Kidney tubule cell (primary cell): ENCODE data around the gene CROCC.
"Not testable (repeated sequence)": the region's sequence is repeated elsewhere in the genome, so short reads cannot be mapped to it uniquely, and the experiment has no call there.

Experiments used
- DNase-seq: peaks from one replicate; pipeline ENCODE4 v3.0.0-alpha.2; 2018; ENCODE audit warnings: low spot score

Gene CROCC

DNA sequence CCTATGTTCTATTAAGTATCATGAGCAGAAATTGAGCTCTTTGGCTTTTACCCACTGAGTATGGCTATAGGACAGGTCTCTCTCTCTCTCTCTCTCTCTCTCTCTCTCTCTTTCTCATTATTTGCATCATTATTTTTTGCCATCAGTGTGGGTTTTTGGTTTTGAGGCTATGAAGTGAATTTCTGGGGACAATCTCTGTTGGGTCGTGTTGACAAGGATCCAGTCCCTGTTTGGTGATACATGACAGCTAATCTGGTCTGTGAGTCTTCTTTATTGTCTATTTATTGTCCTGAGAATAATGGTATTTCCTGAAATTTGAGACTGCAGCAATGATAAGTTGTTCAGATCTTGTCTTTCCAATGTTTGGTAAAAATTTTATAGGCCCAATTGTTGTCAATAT lies 24.1 kb upstream of the CROCC start:
- DNase-seq = not testable (repeated sequence)

DNA sequence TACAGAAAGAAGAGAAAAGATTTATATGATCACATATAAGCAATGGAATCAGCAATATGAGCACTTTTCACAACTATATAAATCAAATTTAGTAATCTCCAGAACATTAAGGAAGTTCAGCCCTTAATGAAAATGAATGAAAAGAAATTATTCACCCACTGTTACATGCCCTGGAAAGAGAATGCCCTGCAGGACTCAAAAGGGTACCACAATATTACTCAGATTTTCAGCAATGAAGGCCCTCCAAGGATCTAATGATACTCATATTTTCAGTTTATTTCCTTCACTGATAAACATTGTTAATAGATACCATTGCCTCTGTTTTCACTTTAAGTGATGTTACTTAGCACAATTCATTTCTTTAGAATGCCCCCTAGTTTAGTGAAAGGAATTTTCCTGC lies 23.4 kb upstream of the CROCC start:
- DNase-seq = not testable (repeated sequence)

DNA sequence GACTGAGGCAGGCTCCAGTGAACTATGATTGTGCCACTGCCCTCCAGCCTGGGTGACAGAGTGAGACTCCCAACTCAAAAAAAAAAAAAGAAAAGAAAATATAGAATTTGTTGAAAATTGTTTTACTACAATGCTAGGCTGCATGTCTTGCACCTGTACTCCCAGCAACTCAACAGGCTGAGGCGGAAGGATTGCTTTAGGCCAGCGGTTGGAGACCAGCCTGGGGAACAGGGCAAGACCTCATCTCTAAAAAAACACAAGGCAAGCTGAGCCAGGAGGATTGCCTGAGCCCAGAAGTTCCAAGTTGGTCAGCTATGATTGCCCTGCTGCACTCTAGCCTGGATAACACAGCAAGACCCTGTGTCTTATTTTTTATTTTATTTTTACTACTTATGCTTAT lies 22.7 kb upstream of the CROCC start:
- DNase-seq = not testable (repeated sequence)

DNA sequence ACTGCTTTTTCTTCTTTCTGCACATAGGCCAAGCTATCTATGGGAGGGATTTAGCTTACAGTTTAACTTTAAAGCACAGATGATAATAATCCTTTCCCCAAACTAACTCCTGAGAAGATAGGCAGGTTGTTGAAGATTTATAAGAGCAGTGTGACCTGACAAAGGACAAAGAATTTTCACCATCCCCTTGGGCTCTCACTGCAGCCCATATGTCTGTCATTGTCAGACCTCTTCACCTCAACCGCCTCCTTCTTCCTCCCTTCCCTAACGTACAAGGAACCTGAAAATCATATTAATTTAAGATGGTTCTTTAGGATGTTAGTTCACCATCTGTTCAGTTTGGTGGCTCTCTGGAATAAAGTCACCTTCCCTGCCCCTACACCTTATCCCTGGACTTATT lies 21.0 kb upstream of the CROCC start:
- DNase-seq = no peak

DNA sequence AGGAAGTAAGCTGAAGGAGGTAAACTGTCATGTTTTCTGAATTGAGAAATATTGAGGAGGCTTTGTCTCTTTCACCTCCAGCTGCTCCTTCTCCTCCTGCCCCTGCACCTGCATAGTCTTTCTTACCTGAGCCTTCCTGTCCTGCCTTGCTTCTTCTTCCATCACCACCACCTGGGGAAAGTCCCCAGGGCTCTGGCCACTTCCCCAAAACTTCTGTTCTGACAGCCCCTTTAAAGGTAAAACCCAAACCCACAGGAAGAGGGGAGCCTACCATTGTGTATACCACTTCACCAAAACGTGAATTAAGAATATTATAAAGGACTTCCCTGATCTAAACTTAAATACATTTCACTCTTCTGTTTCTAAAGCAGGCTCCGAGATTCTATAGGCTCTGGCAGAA lies 20.4 kb upstream of the CROCC start:
- not testable (repeated sequence) for DNase-seq

DNA sequence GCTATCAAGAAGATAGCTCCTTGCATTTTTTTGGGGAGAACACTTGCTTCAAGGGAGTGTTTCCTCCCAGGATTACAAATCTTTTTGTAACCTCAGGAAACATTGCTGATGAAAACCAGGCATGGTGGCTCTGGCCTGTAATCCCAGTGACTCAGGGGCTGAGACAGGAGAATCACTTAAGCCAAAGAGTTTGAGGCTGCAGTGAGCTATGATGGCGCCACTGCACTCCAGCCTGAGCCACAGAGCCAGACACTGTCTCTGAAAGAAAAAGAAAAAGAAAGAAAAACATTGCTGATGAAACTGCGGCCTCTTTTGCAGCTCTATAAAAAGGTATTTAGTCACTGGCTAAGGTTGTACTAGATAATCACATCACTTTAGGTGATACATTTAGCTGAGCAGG lies 18.7 kb upstream of the CROCC start:
- peak; percentile 66 for DNase-seq

DNA sequence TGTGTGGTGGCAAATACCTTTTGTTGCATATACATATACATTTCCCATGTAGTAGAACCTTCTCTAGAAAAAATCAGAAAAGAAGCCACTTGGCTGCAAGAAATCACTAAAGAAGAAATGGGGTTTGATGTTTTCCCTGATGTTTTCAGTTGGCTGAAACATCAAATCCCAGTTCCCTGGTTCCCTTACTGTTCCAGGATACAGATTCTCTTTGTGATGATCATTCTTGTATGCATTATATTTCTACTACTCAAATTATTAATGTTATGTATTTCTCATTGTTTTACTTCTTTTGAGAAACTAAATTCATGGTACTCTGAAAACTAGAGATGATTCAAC lies 18.3 kb upstream of the CROCC start:
- no peak for DNase-seq

DNA sequence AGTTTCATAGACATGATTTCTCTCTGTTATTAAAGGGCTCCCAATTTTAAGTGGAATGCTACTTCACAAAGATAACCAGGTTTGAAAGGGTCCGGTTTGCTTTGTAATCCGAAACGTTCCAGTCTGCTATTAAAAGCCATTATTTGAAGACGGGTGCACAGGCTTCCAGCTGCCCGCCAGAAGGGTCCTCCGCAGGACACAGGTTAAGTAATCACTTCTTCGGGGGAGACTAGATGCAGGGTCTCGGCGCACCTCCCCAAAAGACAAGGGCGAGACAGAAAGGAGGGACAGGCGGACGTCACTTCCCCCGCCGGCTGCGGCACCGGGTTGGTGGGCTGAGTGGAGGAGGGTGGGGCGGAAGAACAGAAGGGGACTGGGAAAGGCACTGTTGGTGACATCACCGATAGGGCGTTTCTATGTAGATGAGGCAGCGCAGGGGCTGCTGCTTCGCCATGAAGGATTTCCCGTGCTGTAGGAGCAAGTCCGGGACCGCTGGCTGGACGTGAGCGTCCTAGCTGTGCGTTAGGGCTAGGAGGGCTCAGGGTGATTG lies 17.1 kb upstream of the CROCC start:
- DNase-seq = peak; percentile 96

DNA sequence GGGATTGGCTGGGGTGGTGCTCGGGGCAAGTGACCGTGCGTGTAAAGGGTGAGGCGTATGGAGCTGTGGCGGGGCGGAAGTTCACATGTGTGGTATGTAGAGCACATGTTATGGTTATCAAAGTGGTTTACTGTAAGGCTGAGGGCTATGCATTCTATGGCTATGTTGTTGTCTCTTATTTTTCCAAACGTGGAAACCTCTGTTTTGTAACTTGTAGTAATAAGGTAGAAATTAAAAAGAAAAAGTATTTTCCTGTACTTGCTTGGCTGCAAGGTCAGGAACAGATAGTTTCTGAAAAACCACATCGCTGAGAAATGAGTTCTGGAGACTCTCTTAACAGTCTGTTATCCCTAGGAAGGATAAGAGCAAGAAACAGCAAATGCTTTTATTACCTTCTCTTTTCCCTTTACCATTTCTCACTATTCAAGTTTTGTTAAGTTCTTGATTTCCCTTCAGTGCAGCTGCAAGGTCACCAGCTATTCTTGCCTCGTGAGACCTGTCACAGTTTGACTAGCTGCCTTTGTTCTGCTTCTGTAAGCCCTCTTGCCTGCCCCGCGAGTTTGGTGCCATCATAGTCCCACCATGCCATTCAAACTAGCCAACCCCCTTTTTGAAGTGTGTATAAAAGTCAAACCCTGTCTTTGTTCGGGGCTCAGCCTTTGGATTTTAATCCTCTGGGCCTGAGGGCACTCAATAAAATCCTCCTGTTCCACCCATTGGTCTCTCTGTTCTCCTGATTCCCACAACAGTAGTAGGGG lies 16.4 kb upstream of the CROCC start:
- DNase-seq = peak; percentile 90

DNA sequence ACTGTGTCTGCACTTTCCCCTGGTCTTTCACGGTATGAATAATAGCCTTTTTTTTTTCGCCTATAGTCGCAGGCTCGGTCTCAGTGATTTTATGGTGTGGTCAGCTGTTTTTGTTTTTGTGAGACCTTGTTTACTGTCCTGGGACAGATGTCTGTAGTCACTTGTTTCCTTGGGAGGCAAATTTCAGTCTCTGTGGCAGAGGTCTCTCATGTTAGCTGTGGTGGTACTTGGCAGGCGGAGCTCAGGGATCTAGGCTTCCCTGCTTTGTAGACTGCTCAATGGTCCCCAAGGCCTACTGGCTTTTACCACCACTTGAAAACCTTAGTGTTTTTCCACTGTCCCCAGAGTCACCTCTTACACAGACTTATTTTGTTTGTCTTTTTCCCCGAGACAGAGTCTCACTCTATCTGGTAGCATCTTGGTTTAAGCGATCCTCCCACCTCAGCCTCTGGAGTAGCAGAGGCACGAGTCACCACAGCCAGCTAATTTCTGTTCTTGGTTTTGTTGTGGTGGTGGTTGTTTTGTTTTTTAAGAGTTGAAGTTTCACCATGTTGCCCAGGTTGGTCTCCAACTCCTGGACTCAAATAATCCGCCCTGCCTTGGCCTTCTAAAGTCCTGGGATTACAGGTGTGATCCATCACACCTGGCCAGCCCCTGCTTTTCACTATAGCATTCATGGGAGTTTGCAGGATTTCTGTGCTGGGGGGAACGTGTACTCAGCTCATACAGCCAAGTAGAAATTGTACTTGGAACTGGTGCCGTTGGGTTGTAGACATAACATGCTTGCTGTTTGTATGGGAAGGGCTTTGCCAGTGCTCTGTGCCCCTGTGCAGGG lies 15.6 kb upstream of the CROCC start:
- DNase-seq = peak; percentile 49

DNA sequence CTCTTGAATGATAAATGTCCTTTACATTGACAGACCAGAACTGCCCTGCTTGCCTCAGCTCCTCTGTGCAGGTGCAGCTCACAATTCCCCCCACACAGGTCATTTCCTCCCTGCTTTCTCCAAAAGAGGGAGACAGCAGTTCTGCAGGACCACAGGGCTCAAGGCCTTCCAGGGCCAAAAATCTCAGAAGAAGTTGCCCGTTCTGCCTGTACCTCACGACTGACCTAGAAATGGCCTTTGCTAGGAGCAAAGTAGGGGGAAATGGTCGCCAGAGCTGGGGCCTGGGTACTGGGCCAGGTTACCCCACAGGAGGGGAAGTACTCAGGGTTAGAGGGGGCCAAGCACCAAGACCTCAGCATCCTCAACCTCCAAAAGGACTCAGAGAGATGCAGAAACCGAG lies 14.9 kb upstream of the CROCC start:
- DNase-seq = no peak

DNA sequence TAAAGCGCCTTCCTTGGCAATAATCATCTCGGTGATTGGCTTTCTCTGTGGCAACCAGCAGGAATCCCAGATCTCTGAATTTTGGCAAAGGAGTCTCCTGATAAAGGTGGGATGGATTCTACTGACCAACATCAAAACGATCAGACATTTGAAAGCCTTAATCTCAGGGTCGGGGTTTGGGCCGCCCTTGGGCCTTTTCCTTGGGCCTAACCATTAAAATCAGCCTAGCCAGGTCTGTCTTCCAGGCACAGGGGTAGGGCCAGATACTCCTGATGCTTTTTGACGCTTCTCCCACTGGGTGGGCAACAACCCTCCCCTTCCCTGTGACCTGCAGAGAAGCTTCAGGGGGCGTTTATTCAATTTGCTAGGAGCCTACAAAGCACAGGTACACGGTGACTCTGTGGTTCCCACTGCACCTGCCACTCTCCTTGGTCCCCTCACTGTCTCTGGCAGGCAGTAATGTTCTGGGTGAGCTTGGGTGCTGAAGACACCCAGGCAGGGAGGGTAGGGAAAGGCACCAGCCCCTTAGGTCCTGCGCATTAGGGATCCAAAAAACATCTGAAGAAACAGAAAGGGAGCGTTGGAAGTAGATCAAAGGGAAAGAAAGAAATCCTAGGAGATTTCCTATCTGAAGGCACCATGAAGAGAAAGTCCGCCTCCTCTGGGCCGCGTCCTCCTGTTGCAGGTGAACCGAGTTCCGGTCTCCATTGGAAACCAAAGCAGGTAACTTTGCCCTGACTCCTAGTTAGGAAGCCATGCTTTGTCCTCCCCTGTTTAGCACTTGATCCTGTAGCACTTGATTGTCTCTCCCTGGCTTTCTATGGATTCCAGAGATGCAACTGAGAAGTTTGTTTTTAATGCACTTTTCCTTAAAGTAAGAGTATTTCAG lies 13.6 kb upstream of the CROCC start:
- DNase-seq = no peak

DNA sequence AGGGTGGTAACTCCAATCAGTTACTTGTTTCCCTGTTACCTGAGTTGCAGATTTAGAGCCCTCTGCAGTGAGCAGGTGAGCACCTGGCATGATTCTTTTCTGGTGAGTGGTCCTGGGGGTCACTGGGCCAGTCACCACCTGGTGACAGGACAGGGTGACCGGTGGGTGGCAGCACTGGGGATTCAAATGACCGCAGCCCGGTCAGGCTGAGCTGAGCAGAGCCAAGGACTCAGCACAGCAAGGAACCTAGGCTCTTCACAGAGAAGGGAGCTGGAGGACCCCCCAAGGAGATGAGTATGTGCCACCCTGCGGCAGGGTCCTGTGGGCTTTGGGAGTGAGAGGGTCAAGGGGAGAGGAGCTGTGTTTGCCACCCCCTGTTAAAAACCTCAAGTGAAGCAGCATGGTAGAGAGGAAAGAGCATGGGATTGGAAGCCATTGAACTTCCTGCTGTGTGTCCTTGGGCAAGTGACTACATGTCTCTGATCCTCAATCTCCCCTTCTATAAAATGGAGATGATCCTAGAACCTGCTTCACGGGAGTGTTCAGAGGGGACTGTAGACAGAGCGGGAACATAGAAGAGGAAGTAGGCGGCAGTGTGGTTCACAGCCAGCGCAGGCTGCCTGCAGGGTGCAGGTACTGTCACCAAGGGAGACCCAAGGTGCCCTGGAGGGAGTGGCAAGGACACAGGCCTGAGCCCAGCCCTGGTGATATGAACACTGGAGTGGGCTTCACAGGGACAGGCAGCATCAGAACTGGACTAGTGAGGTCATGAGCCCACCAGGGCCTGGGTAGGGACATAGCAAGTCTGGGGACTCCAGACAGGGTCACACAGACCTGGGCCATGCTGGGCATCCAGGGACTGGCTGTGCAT lies 9.6 kb upstream of the CROCC start:
- DNase-seq = peak; percentile 8

DNA sequence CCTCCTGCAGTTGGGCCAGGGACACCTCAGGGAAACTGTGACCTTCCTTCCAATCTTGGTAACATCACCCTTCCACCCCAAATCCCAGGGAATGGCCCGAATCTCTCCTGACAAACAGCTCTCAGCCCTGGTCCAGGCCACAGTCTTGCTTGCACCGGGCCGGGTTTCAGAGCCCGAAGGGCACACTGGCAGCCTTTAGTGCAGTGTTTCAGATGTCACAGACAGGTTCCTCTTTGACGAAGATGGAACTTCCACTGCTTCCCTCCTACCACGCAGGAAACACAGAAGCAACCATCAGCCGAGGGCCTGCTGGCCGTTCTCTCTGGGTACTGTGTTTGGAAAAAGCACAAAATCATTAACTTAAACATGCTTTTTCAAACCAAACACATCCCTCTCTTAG lies 9.0 kb upstream of the CROCC start:
- not testable (repeated sequence) for DNase-seq

DNA sequence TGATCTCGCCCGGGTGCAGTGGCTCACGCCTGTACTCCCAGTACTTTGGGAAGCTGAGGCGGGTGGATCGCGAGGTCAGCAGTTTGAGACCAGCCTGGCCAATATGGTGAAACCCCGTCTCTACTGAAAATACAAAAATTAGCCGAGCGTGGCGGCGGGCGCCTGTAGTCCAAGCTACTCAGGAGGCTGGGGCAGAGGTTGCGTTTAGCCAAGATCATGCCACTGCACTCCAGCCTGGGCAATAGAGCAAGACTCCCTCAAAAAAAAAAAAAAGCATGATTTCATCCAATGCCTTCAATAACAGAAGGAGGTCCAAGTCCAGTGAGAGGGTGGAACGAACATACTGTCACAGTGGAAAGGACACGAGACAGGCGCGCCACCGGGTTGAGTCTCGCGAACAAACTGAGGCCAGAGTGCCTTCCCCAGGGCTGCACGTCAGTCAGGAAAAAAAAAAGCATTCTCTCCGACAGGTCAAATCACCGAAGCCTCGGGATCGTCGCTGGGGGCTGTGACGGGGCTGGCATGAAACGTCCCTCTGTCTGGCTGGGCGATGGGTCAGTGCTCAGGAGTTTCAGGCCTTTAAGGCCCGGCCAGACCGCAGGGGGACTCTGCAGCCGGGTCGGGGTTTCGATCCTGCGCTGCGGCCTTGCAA lies 8.4 kb upstream of the CROCC start:
- DNase-seq = peak; percentile 30

DNA sequence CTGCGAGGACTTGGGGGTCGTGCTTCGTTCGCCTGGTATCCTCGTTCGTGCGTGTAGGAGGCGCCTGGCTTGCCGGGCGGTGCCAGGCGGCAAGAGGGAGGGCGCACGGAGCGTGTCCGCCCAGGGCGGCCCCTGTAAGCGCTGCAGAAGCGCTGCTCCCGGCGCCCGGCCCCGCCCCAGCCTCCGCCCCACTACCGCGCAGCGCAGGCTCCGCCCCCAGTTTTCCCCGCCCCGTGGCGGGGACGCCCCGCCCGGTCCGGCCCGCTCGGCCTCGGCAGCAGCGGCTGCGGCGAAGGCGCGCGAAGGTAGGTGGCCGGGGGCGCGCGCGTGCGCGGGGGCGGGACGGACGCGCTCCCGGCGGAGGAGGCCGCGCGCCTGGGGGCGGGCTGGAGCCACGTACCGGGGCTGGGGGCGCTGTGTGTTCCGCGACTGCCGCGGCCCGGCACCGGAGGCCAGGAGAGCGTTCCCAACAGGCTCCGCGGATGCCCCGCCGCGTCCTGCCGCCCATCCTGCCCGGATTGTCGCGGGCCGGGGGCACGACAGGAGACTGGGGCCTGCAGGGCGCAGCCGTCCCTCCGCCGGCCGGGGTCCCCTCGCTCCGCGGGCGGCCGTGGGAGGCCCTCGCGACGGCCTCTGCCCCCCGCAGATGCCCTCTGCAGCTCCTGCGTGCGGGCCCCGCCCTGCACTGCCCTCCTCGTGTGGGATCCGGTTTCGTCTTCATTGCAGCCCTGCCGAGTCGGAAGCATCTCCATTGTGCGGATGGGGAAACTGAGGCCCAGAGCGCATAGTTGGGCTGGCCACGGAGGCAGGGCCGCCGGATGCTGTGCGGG lies 7.7 kb upstream of the CROCC start:
- peak; percentile 91 for DNase-seq

DNA sequence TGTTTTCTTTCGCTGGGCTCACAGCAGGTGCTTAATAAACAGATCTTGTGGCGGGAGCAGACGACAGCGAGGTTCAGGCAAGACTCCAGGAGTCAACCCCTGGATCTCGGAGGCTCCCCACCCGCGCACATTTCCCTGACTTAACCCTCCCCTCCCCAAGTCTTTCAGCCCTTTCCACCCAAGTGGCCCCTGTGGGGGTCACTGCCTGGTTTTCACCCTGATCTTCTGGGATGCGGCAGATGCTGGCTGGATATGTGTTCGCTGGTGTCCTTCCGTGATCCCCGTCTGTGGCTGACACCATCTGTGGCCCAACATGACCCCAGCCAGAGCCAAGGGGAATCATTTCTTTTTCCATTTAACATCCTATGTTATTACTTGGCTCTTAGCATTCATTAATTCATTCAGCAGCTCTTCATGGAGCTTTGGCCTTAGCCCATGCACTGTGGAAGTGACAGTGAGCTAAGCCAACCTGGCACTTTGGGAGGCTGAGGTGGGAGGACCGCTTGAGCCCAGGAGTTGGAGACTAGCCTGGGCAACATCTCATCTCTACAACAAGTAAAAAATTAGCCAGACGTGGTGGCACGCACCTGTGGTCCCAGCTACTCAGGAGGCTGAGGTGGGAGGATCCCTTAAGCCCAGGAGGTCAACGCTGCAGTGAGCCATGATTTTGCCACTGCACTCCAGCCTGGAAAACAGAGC lies 6.7 kb upstream of the CROCC start:
- DNase-seq = not testable (repeated sequence)

DNA sequence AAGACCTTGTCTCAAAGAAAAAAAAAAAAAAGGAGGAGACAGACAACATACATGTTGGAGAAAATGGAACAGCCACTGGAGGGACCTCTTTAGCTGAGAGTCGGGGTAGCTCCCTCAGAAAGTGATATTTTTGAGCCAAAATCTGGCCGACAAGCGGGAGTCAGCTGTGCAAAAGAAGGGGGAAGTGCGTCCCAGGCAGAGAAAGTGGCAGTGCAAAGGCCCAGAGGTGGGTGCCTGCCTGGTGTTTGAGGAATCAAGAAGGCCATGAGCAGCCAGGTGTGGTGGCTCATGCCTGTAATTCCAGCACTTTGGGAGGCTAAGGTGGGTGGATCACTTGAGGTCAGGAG lies 6.1 kb upstream of the CROCC start:
- DNase-seq = no peak
